ENCODE results near the gene RETREG3.
A peak's percentile ranks its signal among the peaks of the same experiment; 100 is the strongest.
"Not testable (repeated sequence)": the region's sequence is repeated elsewhere in the genome, so short reads cannot be mapped to it uniquely, and the experiment has no call there.

RETREG3 gene

DNA sequence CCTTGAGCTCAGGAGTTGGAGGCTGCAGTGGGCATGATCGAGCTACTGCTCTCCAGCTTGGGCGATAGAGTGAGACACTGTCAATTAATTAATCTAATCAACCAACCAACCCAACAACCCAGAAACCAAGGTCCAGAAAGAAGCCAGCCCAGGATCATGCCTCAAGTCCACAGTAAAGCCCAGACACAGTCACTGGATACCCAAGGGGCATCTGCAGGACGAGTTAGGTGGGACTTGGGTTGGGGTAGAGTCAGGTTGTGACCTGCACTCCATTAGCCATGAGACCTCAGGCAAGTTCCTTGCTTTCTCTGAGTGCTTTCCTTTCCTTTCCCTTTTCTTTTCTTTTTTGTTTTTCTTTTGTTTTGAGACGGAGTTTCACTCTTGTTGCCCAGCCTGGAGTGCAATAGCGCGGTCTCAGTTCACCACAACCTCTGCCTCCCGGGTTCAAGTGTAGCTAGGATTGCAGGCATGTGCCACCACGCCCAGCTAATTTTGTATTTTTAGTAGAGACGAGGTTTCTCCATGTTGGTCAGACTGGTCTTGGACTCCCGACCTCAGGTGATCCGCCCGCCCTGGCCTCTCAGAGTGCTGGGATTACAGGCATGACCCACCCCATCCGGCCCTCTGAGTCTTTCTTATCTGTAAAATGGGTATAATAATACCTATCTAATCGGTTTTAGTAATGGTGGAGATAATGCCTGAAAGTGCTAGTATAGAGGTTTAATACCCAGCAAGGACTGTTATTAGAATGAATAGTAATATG lies 60.0 kb downstream of the RETREG3 start:
- DNase-seq, result no peak

DNA sequence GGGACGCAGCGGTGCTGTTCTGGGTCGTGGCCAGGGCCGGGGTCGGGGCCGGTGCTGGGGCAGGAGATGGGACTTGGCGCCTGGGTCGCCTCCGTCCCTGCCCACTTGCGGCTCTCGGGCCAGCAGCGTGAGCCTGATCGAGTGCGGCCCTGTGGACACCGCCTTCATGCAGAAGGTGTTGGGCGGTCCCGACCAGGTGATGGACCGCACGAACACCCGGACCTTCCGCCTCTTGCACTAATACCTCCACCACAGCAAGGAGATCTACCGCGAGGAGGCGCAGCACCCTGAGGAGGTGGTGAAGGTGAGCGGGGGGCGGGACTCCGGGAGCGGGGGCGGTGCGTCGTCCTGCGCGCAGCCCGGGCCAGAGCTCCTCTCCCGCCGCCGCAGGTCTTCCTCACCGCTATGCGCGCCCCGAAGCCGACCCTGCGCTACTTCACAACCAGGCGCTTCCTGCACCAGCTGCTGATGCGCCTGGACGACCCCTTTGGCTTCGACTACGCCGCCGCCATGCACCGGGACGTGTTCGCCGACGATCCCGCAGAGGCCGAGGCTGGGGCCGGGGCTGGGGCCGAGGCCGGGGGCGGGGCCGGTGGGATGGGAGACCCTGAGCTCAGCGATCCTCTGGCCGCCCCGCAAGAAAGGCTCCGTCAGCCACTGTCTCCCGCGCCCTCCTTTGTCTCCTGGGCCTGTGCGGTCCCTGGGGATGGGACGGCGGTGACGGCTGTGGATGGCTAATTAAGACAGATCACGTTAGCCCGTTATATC lies 60.9 kb downstream of the RETREG3 start:
- DNase-seq, result peak; percentile 97

DNA sequence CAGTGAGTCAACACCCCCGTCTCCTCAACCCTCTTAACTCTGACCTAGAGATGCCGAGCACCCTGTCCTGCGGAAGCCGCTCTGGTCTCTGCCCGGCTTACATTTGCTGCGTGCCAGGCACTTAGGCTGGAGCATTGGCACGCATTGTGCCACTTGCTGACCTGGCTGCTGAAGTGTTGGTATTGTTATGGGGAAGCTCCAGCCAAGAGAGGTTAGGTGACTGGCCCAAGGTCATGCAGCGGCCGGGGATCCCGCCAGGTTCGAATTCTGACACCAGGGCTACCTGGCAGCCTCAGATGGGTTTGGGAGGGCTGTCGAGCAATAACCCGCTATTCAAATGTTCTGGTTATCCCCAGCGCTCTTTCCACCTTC lies 61.5 kb downstream of the RETREG3 start:
- no peak for DNase-seq

DNA sequence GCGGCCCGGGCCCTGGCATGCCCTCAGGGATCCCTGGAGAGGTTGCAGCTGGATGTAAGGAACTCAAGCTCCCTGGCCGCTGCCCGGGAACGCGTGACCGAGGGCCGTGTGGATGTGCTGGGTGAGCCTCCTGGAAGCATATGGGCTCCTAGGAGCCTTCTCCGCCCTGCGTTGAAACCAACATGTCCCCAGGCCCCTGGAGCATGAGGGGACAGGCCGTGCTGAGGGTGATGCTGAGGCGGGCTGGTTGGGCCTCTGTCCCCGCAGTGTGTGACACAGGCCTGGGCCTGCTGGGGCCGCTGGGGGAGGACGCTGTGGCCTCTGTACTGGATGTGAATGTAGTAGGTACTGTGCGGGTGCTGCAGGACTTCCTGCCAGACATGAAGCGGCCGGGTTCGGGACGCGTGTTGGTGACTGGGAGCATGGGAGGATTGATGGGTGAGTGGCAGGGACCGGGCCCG lies 62.1 kb downstream of the RETREG3 start:
- peak; percentile 59 for DNase-seq

DNA sequence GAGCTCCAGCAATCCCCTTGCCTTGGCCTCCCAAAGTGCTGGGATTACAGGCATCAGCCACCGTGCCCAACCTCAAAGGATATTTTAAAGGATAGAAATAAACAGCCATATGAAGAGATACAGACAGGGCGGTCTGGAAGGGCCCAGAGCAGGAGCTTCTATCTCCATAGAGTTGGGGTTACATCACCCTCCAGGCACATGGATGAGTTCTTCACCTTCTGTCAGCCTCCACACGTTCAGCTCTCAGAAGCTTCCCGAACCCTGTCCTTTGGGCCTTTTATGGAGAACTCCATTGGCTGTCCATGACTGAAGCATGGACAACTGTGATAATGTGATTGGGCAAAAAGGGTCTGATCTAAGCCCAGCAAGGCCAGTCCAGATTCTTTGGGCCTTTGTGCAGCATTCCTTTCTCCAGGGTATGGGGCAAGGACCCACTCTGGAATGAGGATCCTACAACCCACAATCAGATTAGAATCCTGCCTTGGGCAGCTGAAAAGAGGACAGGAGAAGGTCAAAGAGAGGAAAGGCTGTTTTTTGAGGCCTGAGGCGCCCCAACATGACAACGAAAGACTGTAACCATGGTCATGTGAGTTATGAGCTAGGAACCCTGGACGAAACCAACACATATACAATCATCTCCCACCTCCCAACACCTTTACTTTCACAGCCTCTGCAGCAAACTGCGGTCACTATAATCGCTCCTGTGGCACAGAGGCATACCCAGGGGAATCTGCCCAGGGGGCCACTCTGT lies 63.2 kb downstream of the RETREG3 start:
- peak; percentile 58 for DNase-seq

DNA sequence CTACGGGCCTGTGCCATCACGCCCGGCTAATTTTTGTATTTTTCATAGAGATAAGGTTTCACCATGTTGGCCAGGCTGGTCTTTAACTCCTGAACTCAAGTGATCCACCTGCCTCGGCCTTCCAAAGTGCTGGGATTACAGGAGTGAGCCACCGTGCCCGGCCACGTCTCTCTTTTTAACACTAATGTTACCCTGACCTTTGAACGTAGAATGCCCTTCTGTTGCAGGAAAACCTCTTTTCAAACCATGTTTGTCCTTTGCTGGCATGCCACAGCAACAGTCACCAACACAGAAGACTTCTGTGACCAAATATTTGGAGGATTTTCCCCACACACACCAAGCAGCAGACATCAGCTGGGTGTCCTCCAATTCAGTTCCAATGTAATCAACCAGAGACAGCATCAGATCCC lies 64.3 kb downstream of the RETREG3 start:
- DNase-seq, result no peak

DNA sequence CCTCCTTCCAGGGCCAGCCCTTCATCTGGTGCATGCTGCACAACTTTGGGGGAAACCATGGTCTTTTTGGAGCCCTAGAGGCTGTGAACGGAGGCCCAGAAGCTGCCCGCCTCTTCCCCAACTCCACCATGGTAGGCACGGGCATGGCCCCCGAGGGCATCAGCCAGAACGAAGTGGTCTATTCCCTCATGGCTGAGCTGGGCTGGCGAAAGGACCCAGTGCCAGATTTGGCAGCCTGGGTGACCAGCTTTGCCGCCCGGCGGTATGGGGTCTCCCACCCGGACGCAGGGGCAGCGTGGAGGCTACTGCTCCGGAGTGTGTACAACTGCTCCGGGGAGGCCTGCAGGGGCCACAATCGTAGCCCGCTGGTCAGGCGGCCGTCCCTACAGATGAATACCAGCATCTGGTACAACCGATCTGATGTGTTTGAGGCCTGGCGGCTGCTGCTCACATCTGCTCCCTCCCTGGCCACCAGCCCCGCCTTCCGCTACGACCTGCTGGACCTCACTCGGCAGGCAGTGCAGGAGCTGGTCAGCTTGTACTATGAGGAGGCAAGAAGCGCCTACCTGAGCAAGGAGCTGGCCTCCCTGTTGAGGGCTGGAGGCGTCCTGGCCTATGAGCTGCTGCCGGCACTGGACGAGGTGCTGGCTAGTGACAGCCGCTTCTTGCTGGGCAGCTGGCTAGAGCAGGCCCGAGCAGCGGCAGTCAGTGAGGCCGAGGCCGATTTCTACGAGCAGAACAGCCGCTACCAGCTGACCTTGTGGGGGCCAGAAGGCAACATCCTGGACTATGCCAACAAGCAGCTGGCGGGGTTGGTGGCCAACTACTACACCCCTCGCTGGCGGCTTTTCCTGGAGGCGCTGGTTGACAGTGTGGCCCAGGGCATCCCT lies 65.7 kb downstream of the RETREG3 start:
- peak; percentile 54 for DNase-seq

DNA sequence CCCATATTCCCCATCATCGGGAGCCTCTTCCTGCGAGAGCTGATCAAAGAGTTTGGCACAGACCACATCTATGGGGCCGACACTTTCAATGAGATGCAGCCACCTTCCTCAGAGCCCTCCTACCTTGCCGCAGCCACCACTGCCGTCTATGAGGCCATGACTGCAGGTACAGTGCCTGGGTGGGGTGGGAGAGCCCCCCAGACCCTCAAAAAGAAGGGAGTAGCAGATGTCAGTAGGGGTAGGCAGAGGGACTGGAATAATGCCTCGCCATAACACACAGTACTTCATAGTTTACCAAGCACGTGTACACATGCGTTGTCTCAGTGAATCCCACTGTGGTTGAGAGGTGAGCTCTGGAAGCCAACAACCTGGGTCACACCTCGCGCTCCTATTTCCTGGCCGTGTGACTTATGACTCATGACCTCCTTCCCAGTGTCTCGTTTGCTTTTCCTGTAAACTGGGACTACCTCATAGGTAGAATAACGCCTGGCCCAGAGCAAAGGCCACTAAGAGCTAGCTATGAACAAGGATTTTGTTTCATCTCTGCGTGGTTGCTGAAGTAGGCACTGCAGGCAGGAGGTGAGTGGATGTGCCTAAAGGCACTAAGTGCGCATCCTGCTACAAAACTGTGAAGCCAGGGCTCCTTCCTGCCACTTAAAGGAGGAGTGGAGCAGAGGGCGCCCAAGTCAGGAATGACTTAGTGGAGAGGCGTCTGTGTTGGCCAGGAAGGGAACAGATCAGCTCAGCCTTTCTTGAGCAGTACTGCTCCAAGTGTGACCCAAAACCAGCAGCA lies 67.9 kb downstream of the RETREG3 start:
- DNase-seq, result peak; percentile 91

DNA sequence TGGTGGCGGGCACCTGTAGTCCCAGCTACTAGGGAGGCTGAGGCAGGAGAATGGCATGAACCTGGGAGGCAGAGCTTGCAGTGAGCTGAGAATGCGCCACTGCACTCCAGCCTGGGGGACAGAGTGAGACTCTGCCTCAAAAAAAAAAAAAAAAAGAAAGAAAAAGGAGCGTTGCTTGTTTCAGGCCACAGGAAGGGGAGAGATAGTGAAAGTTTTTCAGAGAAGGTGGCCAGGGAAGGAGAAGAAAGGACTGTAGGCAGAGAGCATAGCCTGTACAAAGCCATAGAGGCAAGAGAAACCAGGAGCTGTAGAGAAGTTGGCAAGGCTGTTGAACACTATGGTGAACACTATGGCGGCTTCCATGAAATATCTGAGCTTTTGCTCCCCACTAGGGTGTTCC lies 68.6 kb downstream of the RETREG3 start:
- not testable (repeated sequence) for DNase-seq

DNA sequence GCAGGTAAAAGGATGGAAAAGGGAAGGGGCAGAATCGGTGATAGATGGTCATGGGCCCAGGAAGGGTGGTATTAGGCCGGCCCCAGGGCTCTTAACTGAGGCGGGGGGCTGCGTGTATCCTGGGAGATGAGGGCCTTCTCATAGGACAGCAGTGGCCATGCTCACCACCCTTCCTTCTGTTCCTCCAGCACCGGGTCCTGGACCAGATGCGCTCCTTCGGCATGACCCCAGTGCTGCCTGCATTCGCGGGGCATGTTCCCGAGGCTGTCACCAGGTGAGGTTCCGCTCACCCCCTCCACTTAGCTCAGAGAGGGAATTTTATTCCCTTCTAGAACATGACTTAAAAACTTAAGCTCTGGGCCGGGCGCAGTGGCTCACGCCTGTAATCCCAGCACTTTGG lies 70.7 kb downstream of the RETREG3 start:
- no peak for DNase-seq

DNA sequence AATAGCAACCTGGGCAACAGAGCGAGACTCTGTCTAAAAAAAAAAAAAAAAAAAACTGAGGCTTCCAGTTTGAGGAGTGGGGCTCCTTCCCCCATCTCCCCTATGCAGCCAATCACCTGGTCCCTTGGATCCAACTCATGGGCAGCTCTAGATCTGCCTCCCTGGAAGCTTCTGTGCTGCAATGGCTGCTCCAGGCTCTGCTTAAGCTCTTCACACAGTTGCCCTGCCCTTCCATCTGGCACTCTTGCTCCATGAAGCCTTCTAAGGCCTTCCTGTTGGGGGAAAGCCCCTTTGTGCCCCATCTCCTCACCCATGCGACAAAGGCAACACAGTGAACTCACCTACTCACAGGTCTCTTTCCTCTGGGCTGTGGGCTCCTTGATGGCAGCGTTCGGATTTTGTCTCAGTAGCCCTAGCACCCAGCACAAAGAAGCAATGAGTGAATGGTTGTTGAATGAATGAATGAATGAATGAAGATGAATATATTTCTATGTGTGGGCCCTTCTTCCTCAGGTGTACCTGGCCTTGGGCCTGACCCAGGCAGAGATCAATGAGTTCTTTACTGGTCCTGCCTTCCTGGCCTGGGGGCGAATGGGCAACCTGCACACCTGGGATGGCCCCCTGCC lies 71.2 kb downstream of the RETREG3 start:
- DNase-seq, result no peak

DNA sequence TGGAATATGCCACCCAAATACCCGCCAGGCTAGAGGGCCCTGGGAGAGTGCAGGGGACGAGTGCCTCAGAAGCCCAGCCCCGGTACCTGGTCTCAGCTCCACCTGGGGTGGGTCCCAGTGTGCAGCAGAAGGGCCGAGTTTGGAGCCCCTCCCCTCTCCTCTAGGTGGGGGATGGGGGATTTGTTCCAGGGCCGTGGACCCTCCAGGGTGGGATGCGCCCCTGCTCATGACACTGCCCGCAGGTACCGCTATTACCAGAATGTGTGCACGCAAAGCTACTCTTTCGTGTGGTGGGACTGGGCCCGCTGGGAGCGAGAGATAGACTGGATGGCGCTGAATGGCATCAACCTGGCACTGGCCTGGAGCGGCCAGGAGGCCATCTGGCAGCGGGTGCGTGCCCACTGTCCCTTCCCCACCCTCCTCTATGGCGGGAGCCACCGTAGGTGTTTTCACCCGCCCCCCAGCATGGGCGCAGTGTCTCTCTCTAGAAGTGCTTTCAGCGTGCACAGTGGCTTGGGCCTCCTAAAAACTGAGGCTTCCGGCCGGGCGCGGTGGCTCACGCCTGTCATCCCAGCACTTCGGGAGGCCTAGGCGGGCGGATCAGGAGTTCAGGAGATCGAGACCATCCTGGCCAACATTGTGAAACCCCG lies 71.9 kb downstream of the RETREG3 start:
- no peak for DNase-seq

DNA sequence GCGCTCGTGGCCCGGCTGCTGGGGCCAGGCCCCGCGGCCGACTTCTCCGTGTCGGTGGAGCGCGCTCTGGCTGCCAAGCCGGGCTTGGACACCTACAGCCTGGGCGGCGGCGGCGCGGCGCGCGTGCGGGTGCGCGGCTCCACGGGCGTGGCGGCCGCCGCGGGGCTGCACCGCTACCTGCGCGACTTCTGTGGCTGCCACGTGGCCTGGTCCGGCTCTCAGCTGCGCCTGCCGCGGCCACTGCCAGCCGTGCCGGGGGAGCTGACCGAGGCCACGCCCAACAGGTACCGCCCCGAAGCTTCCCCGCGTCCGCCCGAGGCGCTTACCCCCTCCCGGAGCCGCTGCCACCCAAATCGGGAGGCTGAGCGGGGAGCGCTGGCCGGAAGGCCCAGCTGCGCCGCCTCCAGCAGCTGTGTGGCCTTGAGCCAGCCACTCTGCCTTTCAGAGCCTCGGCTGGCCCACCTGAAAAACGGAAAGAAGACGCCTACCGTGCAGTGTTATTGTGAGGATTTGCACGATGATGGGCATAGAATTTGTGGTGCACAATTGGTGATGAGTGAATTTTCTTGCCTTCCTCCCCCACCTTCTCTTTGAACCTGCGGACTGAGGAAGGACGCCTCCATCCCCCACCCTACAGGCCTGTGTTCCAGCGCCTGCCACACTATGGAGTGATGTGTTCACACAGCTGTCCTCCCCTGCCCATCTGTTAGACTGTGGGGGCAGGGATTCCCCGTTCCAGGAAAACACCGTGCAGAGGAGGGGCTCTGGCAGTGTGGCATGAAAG lies 72.6 kb downstream of the RETREG3 start:
- DNase-seq, result peak; percentile 91

DNA sequence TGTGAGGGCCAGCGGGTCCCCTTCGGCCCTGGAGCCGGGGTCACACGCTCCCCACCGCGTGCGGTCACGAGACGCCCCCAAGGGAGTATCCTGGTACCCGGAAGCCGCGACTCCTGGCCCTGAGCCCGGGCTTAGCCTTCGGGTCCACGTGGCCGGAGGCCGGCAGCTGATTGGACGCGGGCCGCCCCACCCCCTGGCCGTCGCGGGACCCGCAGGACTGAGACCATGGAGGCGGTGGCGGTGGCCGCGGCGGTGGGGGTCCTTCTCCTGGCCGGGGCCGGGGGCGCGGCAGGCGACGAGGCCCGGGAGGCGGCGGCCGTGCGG lies 73.2 kb downstream of the RETREG3 start, which contains the start of gene NAGLU:
NAGLU (plus strand) TSS at position 194 of the 324 bp plus-strand sequence; CDS start at position 226, 32 bp downstream.
- DNase-seq, result peak; percentile 95

DNA sequence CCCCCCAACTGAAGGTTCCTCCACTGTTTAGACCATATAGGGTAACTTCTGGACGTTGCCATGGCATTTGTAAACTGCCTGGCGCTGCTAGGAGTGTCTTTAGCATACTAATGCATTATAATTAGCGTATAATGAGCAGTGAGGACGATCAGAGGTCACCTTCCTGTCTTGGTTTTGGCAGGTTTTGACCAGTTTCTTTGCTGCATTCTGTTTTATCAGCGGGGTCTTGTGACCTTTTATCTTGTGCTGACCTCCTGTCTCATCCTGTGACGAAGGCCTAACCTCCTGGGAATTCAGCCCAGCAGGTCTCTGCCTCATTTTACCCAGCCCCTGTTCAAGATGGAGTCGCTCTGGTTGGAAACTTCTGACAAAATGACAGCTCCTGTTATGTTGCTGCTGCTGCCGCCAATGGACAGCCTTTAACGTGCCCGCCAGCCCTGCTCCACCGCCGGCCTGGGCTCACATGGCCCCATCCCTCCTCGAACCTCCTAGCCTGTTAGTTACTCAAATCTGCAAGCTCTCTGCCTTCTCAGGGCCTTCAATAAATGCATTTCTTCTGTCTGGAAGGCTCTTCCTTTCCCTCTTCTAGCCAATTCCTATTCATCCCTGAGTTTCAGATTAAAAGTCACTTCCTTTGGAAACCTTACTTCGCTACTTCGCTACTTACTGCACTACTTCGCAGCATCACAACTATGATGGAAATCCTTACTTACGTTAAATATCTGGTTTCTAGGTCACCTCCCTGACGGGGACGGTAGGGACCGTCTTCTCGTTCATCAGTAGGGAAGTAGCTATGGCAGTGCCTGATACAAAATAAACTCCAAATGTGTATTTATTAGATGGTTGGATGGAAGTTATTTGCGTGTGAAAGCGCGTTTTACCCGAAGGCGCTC lies 73.8 kb downstream of the RETREG3 start:
- peak; percentile 54 for DNase-seq

DNA sequence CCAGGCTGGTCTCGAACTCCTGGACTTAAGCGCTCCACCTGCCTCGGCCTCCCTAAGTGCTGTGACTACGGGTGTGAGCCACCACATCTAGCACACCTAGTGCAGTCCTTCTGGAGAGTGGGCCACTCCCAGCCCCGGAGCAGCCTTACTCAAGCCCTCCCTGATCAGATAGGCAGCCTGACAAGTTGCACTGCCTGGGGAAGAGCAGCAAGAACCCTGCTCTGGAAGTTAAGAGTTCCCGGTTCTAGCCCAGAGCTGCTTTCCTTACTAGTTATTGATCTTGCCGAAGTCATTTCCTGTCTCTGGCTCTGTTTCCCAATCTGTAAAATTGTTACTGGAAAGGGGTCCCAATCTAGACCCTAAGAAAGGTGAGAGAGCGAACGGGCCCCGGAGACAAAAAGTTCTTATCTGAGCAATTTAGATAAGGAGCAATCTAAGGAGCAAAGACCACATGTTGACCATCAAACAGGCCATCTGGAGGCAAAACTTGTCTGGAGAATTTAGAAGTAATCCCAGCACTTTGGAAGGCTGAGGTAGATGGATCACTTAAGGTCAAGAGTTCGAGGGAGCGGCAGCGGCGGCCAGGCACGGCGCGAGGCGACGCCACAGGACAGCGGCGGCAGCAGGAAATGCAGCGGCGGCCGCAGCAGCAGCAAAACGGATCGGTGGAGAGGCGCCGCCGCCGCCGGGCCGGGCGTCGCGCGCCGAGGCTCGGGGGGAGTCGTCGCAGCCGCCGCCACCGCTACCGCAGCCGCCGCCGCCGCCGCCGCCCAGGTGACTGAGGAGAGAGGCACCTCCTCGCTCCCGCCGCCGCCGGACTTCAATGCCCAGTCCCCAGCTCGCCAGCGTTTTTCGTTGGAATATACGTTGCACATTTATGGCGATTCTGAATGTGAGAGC lies 77.5 kb downstream of the RETREG3 start:
- peak; percentile 91 for DNase-seq

DNA sequence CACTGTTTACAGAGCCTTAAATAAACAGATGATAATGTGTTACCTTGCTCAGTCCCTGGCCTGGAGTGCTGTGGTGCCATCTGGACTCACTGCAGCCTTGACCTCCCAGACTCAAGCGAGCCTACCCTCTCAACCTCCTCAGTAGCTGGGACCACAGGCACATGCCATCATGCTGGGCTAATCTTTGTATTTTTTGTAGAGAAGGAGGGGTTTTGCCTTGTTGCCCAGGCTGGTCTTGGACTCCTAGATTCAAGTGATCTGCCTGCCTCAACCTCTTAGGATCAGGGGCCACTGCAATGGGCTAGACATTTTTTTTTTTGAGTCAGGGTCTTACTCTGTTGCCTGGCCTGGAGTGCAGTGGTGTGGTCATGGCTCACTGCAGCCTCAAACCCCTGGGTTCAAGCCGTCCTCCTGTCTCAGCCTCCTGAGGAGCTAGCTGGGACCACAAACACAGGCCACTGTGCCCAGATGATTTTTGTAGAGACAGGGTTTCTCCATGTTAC lies 78.2 kb downstream of the RETREG3 start:
- peak; percentile 56 for DNase-seq

Measured in islet precursor cell (in vitro differentiated cells).